Left lobe of liver (tissue), 2 donors: ENCODE measurements around the gene PPP1R12C. TPM values are rescaled to one million over a fixed set of nuclear protein-coding genes. Genes with fewer than 3 reads are reported as not detected.

ENCODE experiments used
- ATAC-seq: fragments of 200-7000 bp; cut with Tn5 transposase; one replicate; pipeline ENCODE4 v1.9.1; 2020; ENCODE audit warnings: mild to moderate bottlenecking, moderate library complexity
- DNase-seq: peaks from one replicate; pipeline ENCODE4 v3.0.0-alpha.2; 2020; ENCODE audit warnings: low spot score
- total RNA-seq: library from RNA; stranded (reverse); gene quantifications from one replicate; pipeline ENCODE4 v1.2.1, GENCODE V29; 2021
- donor health status: DM: no; HTN: no; CAD: no; lungs with moderate emphysema.
- donor health status: DM: no; HTN: yes; CAD: no.

Gene PPP1R12C
- total RNA-seq, 1 donor from 2014 or later, result 46.5 TPM

GRCh38 chr19:55147545-55148251, 30.3 kb upstream of the PPP1R12C start:
- DNase-seq (no peak), ATAC-seq (no peak)

GRCh38 chr19:55146705-55147273, 29.4 kb upstream of the PPP1R12C start:
- ATAC-seq (no peak), DNase-seq (no peak)

GRCh38 chr19:55146078-55146704, 28.8 kb upstream of the PPP1R12C start:
- ATAC-seq, result no peak
- no peak for DNase-seq

- DNase-seq, result no peak
- no peak for ATAC-seq
Observed at GRCh38 chr19:55145232-55145631, 27.8 kb upstream of the PPP1R12C start.

GRCh38 chr19:55141696-55142095, 24.3 kb upstream of the PPP1R12C start:
- ATAC-seq (no peak), DNase-seq (no peak)

GRCh38 chr19:55137915-55138314, 20.5 kb upstream of the PPP1R12C start:
- ATAC-seq (no peak), DNase-seq (no peak)

- no peak for ATAC-seq
- DNase-seq, result no peak
Observed at GRCh38 chr19:55136399-55137102, 19.1 kb upstream of the PPP1R12C start.

- ATAC-seq (no peak), DNase-seq (no peak)
Observed at GRCh38 chr19:55134736-55135135, 17.3 kb upstream of the PPP1R12C start.

GRCh38 chr19:55133639-55134444, 16.4 kb upstream of the PPP1R12C start:
- no peak for ATAC-seq
- DNase-seq, result no peak

GRCh38 chr19:55132453-55133129, 15.2 kb upstream of the PPP1R12C start:
- ATAC-seq (no peak), DNase-seq (no peak)

GRCh38 chr19:55131421-55131820, 14.0 kb upstream of the PPP1R12C start:
- ATAC-seq, result no peak
- DNase-seq, result no peak

- DNase-seq, result no peak
- no peak for ATAC-seq
Observed at GRCh38 chr19:55119053-55119452, 1.6 kb upstream of the PPP1R12C start.

GRCh38 chr19:55118401-55118991, 1.1 kb upstream of the PPP1R12C start:
- DNase-seq (peak; percentile 82), ATAC-seq (peak; percentile 60)

GRCh38 chr19:55117663-55118391, 390 bp upstream of the PPP1R12C start:
- DNase-seq, result peak; percentile 99
- peak; percentile 91 for ATAC-seq

GRCh38 chr19:55116232-55116858, 1.1 kb downstream of the PPP1R12C start:
- ATAC-seq (peak; percentile 33), DNase-seq (peak; percentile 62)

GRCh38 chr19:55115446-55116065, 1.9 kb downstream of the PPP1R12C start:
- no peak for ATAC-seq
- DNase-seq, result no peak

- no peak for DNase-seq
Observed at GRCh38 chr19:55114566-55115145, 2.8 kb downstream of the PPP1R12C start.

GRCh38 chr19:55113570-55114039, 3.8 kb downstream of the PPP1R12C start:
- ATAC-seq (no peak), DNase-seq (no peak)

More at GRCh38 chr19:55114566-55115145, 2.8 kb downstream of the PPP1R12C start:
- ATAC-seq, result no peak
